AG09309 (cell line): ENCODE data around the gene CHAC1.
A peak's percentile ranks its signal among the peaks of the same experiment; 100 is the strongest.

Source experiments
- DNase-seq: peaks from one replicate; pipeline ENCODE4 v3.0.0-alpha.2; 2010; ENCODE audit warnings: low read depth
- H3K4me3 ChIP-seq: 2 replicates; pipeline ENCODE4 v1.5.1; 2011; ENCODE audit warnings: mild to moderate bottlenecking, low read depth, low read length, moderate library complexity; ENCODE audit not compliant: control insufficient read depth
- CTCF ChIP-seq: IDR thresholded peaks from 2 replicates; pipeline ENCODE4 v1.5.1; 2011; ENCODE audit warnings: mild to moderate bottlenecking, low read depth, low read length, inconsistent platforms; ENCODE audit not compliant: insufficient read depth, control insufficient read depth; ENCODE audit errors: missing control alignments

Gene CHAC1

DNA sequence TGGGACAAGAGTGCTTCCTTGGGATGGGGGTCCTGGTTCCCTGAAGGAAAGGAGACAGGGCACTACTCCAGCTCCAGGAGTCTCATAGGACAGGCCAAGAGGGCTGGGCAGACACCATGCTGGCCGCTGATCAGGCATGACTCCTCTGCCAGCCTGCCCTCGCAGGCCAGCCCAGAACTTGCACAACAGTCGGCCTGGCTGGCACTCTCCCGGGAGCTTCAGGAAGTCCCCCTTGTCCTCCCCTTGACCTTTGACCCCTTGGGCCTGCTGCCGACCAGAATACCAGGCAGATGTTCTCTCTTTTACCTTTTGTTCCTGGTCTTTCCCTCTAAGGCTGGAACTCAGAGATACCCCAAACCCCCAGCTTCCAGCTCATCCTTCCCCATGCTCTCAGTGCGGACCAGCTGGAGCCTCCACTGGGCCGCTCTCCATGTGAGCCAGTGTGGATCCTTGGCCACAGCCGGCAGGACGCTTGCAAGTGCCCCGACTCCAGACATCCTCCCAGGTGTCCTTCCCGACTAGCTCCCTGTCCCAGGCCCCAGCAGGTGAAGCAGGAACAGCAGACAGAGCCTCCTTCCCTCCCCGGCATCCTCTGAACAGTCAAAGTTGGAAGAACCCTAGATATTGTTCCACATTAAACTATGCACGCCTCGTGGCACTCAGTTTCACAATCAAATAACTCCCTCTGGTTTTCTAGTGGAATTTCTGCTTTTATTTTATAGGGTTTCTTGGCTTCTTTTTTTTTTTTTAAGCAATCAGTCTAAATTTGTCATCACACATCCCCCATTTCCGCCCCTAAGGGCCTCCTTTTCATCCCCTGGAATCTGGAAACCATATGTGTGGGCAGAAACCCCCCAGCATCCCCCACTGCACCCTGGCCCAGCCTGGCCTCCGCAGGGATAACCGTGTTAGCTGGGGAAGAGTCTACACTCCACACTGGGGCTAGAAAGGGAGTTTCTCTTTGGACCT, 43.3 kb upstream of the CHAC1 start:
- no peak overlapping the region for H3K4me3 ChIP-seq
- TF ChIP-seq CTCF: no peak
- peak; percentile 58 for DNase-seq

DNA sequence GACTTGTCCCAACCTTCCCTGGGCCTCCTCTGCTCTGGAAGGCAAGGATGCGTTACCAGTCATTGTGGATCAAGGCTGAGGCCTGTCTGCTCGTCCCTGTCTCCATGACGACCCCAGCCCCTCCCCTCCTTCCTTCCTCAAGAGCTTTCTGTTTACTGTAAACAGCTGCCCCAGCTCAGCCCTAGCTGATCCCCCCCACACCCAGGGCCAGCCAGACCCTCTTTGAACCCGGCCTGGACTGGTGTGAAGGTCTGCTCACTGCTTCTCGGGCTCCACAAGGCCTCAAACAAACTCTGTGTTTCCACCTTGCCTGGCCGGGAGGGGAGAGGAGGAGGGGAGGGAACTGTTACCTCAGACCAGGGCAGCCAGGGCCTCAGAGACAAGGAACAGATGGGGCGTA, 42.1 kb upstream of the CHAC1 start:
- DNase-seq: no peak
- no peak overlapping the region for H3K4me3 ChIP-seq
- no peak for TF ChIP-seq CTCF

GRCh38 chr15:40911693-40912092, 41.6 kb upstream of the CHAC1 start:
- DNase-seq: no peak
- no peak for TF ChIP-seq CTCF
- H3K4me3 ChIP-seq: no peak overlapping the region

- no peak for TF ChIP-seq CTCF
- no peak for DNase-seq
- H3K4me3 ChIP-seq: no peak overlapping the region
Measured at GRCh38 chr15:40912478-40912877, 40.8 kb upstream of the CHAC1 start.

- no peak overlapping the region for H3K4me3 ChIP-seq
- no peak for DNase-seq
- no peak for TF ChIP-seq CTCF
Measured at GRCh38 chr15:40914013-40914412, 39.3 kb upstream of the CHAC1 start.

DNA sequence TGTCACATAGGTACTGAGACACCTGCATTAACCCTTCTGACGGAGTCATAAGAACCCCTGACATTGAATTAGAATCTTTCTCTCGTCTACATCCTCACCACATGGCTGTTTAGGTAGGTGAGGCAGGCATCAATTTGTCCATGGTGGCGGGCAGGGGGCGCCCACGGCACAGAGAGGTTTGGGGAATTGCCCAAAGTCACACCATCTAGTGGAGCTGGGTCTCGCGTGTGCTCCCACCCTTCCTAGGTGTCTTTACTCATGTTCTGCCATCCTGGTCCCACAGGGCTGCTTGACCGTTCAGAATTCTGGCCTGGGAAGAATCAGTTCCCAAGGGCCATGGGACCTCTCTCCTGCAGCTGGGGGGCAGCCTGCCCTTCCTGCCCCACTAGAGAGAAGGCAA, 38.8 kb upstream of the CHAC1 start:
- no peak overlapping the region for H3K4me3 ChIP-seq
- no peak for TF ChIP-seq CTCF
- no peak for DNase-seq
